ENCODE results near the gene SRSF12. TPM values are rescaled to one million over a fixed set of nuclear protein-coding genes. Genes with fewer than 3 reads are reported as not detected.

SRSF12 gene
- total and polyA plus RNA-seq, 2 donors (not counting 3 experiments of a cell fraction or from before 2014, with no cell fraction given) = 0.07 to 0.18 TPM

DNA sequence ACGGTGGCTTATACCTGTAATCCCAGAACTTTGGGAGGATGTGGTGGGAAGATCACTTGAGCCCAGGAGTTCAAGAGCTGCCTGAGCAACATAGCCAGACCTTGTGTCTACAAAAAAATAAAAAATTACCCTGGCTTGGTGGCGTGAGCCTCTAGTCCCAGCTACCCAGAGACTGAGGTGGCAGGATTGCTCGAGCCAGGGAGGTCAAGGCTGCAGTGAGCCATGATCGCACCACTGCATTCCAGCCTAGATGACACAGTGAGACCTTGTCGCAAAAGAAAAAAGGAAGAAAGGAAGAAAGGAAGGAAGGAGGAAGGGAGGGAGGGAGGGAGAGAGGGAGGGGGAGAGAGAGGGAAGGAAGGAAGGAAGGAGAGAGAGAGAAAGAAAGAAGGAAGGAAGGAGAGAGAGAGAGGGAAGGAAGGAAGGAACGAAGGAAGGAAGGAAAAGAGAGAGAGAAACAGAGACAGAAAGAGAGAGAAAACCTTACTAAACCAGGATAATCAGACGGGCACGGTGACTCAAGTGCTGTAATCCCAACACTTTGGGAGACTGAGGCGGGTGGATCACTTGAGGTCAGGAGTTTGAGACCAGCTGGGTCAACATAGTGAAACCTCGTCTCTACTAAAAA is 48.2 kb downstream of the SRSF12 start:
- H3K36me3 ChIP-seq (ENCODE audit: control insufficient read depth in 2 of 2, extremely low read depth in 1 of 2, insufficient read depth in 2 of 2, low read length in 2 of 2) = no peaks in the 10 kb centered on the region
- no peak for TF ChIP-seq MYC (IDR thresholded peaks at IDR 0.05; ENCODE audit: low read depth, low read length)
- TF ChIP-seq FOS (IDR thresholded peaks at IDR 0.05; ENCODE audit: borderline replicate concordance, insufficient read depth, low read length) = no peak
- TF ChIP-seq POLR2AphosphoS5 (IDR thresholded peaks at IDR 0.05; ENCODE audit: insufficient read depth, low read depth, low read length) = no peak
- TF ChIP-seq EZH2 (IDR thresholded peaks at IDR 0.05; ENCODE audit: borderline replicate concordance, low read depth, low read length, severe bottlenecking) = no peak
- no peak for TF ChIP-seq JUN (IDR thresholded peaks at IDR 0.05; ENCODE audit: borderline replicate concordance, insufficient read depth, insufficient read length, low read depth)
- H4K20me1 ChIP-seq (replicated peaks; ENCODE audit: control insufficient read depth, extremely low read depth, insufficient read depth, low read length) = no peaks in the 10 kb centered on the region
- DNase-seq (ENCODE audit: low read depth, low spot score) (no peak), FAIRE-seq (no peak)
- no peak overlapping the region for H3K4me3 ChIP-seq (replicated peaks in 1 of 3; ENCODE audit: insufficient read depth in 1 of 3, low read depth in 1 of 3, low read length in 3 of 3)
- no peaks in the 10 kb centered on the region for H3K79me2 ChIP-seq (ENCODE audit: control insufficient read depth, insufficient read depth, low read length)
- BruUV-seq (replicated peaks) = no TSS peak
- H3K9me3 ChIP-seq (replicated peaks; ENCODE audit: control insufficient read depth, insufficient read depth, low read length) = no peaks in the 10 kb centered on the region
- H2AFZ ChIP-seq (ENCODE audit: low read depth, low read length) = no peak overlapping the region
- intact Hi-C loops (cut with micrococcal nuclease) = no loop called here
- POLR2A ChIA-PET = interaction anchor here (0.6 to 0.8 kb wide), 2 partner anchors 11 to 12 kb away, joined by 5 read pairs; partner anchors contain the start of gene PNRC1
- H3K27me3 ChIP-seq (ENCODE audit: control insufficient read depth in 2 of 2, insufficient read depth in 2 of 2, low read length in 2 of 2) = peaks cover 11 to 12% of the 10 kb centered on the region in 2 experiments
- no peak overlapping the region for H3K9ac ChIP-seq (replicated peaks; ENCODE audit: extremely low read depth, insufficient read depth, low read length)
- H3K4me1 ChIP-seq (ENCODE audit: control insufficient read depth, extremely low read depth, insufficient read depth, low read length) = no peaks in the 10 kb centered on the region
- no peak overlapping the region for H3K4me2 ChIP-seq (ENCODE audit: insufficient read depth, low read length)
- H3K27ac ChIP-seq (ENCODE audit: insufficient read depth, low read depth, low read length) = no peak overlapping the region
- CTCF ChIA-PET = interaction anchor here (0.6 kb wide), 1 partner anchor 45 kb away, joined by 3 read pairs; no protein-coding TSS in a partner anchor
- H3K9me1 ChIP-seq (replicated peaks; ENCODE audit: control insufficient read depth, extremely low read depth, insufficient read depth, low read length) = no peaks in the 10 kb centered on the region
- dilution Hi-C loops (cut with MboI; ENCODE audit: extremely low pct_ligation_motif_present, low sequenced_read_pairs) = no loop called here

DNA sequence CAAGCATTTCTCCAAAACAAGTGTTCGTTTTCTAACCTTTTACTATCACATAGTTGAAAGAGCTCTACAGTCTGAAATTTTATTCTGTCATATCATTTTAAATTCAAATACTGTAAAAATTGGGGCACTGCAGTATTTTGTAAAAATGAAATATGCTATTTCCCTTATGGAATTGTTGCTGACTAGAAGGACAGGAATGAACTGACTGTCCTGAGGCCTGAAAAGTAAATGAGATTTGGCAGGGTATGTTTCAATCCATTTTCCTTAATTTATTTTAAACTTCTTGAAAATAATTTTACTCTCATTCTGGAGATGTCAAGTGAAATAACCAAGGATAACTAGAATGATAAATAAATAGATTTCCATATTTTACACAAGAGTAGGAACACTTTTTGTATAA is 49.2 kb downstream of the SRSF12 start:
- Histone ChIP-seq H3K79me2 (ENCODE audit: control insufficient read depth, insufficient read depth, low read length) (no peaks in the 10 kb centered on the region), H3K36me3 (ENCODE audit: control insufficient read depth in 2 of 2, extremely low read depth in 1 of 2, insufficient read depth in 2 of 2, low read length in 2 of 2) (no peaks in the 10 kb centered on the region), H3K27me3 (ENCODE audit: control insufficient read depth in 2 of 2, insufficient read depth in 2 of 2, low read length in 2 of 2) (peaks cover 9 to 11% of the 10 kb centered on the region in 2 experiments), H3K4me1 (ENCODE audit: control insufficient read depth, extremely low read depth, insufficient read depth, low read length) (no peaks in the 10 kb centered on the region), H3K27ac (ENCODE audit: insufficient read depth, low read depth, low read length) (no peak overlapping the region), H2AFZ (ENCODE audit: low read depth, low read length) (no peak overlapping the region), H3K4me3 (replicated peaks in 1 of 3; ENCODE audit: insufficient read depth in 1 of 3, low read depth in 1 of 3, low read length in 3 of 3) (no peak overlapping the region), H3K9me3 (replicated peaks; ENCODE audit: control insufficient read depth, insufficient read depth, low read length) (no peaks in the 10 kb centered on the region), H3K4me2 (ENCODE audit: insufficient read depth, low read length) (no peak overlapping the region), H3K9me1 (replicated peaks; ENCODE audit: control insufficient read depth, extremely low read depth, insufficient read depth, low read length) (no peaks in the 10 kb centered on the region), H4K20me1 (replicated peaks; ENCODE audit: control insufficient read depth, extremely low read depth, insufficient read depth, low read length) (no peaks in the 10 kb centered on the region), H3K9ac (replicated peaks; ENCODE audit: extremely low read depth, insufficient read depth, low read length) (no peak overlapping the region)
- ChIA-PET POLR2A (no interaction called here), CTCF (no interaction called here)
- no peak for FAIRE-seq
- DNase-seq (ENCODE audit: low read depth, low spot score) = no peak
- TF ChIP-seq, protein P1, sequence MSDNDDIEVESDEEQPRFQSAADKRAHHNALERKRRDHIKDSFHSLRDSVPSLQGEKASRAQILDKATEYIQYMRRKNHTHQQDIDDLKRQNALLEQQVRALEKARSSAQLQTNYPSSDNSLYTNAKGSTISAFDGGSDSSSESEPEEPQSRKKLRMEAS (IDR thresholded peaks at IDR 0.05; ENCODE audit: insufficient read depth, insufficient read length) = no peak
- TF ChIP-seq POLR2AphosphoS5 (IDR thresholded peaks at IDR 0.05; ENCODE audit: insufficient read depth, low read depth, low read length) (no peak), POLR2A (IDR thresholded peaks at IDR 0.05; ENCODE audit: low read depth, low read length) (no peak), FOS (IDR thresholded peaks at IDR 0.05; ENCODE audit: borderline replicate concordance, insufficient read depth, low read length) (no peak), GATA2 (IDR thresholded peaks at IDR 0.05; ENCODE audit: insufficient read depth, insufficient read length, low read depth, low read length) (no peak), MYC (IDR thresholded peaks at IDR 0.05; ENCODE audit: low read depth, low read length) (no peak), EZH2 (IDR thresholded peaks at IDR 0.05; ENCODE audit: borderline replicate concordance, low read depth, low read length, severe bottlenecking) (no peak), JUN (IDR thresholded peaks at IDR 0.05; ENCODE audit: borderline replicate concordance, insufficient read depth, insufficient read length, low read depth) (no peak)
- TF ChIP-seq, protein P2, sequence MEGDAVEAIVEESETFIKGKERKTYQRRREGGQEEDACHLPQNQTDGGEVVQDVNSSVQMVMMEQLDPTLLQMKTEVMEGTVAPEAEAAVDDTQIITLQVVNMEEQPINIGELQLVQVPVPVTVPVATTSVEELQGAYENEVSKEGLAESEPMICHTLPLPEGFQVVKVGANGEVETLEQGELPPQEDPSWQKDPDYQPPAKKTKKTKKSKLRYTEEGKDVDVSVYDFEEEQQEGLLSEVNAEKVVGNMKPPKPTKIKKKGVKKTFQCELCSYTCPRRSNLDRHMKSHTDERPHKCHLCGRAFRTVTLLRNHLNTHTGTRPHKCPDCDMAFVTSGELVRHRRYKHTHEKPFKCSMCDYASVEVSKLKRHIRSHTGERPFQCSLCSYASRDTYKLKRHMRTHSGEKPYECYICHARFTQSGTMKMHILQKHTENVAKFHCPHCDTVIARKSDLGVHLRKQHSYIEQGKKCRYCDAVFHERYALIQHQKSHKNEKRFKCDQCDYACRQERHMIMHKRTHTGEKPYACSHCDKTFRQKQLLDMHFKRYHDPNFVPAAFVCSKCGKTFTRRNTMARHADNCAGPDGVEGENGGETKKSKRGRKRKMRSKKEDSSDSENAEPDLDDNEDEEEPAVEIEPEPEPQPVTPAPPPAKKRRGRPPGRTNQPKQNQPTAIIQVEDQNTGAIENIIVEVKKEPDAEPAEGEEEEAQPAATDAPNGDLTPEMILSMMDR (IDR thresholded peaks at IDR 0.05; ENCODE audit: extremely low read depth in 1 of 2, insufficient read depth in 1 of 2, low read depth in 1 of 2, low read length in 2 of 2) = no peak
- dilution Hi-C loops (cut with MboI; ENCODE audit: extremely low pct_ligation_motif_present, low sequenced_read_pairs) = no loop called here
- BruUV-seq (replicated peaks) = no TSS peak
- intact Hi-C loops (cut with micrococcal nuclease) = no loop called here

All from endothelial cell of umbilical vein (primary cell).